Lung (tissue), 12 donors: ENCODE results near the gene SASS6. TPM values are rescaled to one million over a fixed set of nuclear protein-coding genes. Genes with fewer than 3 reads are reported as not detected.
"Not testable (repeated sequence)": the region's sequence is repeated elsewhere in the genome, so short reads cannot be mapped to it uniquely, and the experiment has no call there.

Source experiments
- ATAC-seq: fragments of 200-7000 bp; cut with Tn5 transposase; one replicate; pipeline ENCODE4 v1.9.1; 2020; ENCODE audit warnings: moderate number of reproducible peaks; ENCODE audit not compliant: insufficient read depth, low FRiP score
- DNase-seq, 3 donors: peaks; one replicate each; pipeline ENCODE4 v3.0.0-alpha.2; 2013 to 2017
- H3K27ac ChIP-seq, 2 donors: one replicate each; pipeline ENCODE4 v1.5.1; 2013; ENCODE audit warnings: mild to moderate bottlenecking in 2 of 2, moderate library complexity in 2 of 2, control low read depth in 1 of 2, inconsistent platforms in 1 of 2, low read depth in 1 of 2, low read length in 1 of 2
- H3K27me3 ChIP-seq, 3 donors: one replicate each; pipeline ENCODE4 v1.5.1; 2013; ENCODE audit warnings: low read length in 2 of 3; ENCODE audit not compliant: control insufficient read depth in 3 of 3, insufficient read depth in 3 of 3
- H3K36me3 ChIP-seq, 4 donors: one replicate each; pipeline ENCODE4 v1.5.1; 2013; ENCODE audit warnings: low read length in 4 of 4, mild to moderate bottlenecking in 1 of 4, moderate library complexity in 1 of 4; ENCODE audit not compliant: control insufficient read depth in 4 of 4, insufficient read depth in 4 of 4
- H3K4me1 ChIP-seq, 5 donors: one replicate each; pipeline ENCODE4 v1.5.1; 2013; ENCODE audit warnings: low read length in 5 of 5, mild to moderate bottlenecking in 2 of 5, moderate library complexity in 1 of 5; ENCODE audit not compliant: control insufficient read depth in 5 of 5, insufficient read depth in 5 of 5
- H3K4me3 ChIP-seq: one replicate; pipeline ENCODE4 v1.5.1; 2013; ENCODE audit warnings: mild to moderate bottlenecking, control low read depth, moderate library complexity
- H3K9ac ChIP-seq, 2 donors: one replicate each; pipeline ENCODE4 v1.5.1; 2013; ENCODE audit warnings: low read length in 2 of 2, control low read depth in 1 of 2; ENCODE audit not compliant: insufficient read depth in 1 of 2
- H3K9me3 ChIP-seq, 4 donors: one replicate each; pipeline ENCODE4 v1.5.1; 2013; ENCODE audit warnings: low read length in 3 of 4, mild to moderate bottlenecking in 1 of 4, moderate library complexity in 1 of 4; ENCODE audit not compliant: control insufficient read depth in 4 of 4, insufficient read depth in 3 of 4
- CTCF ChIP-seq: IDR thresholded peaks from 2 replicates; pipeline ENCODE4 v1.5.1; 2012; ENCODE audit warnings: mild to moderate bottlenecking; ENCODE audit errors: control extremely low read depth, extremely low read depth
- WGBS, 2 donors: extraction: QIAGEN DNeasy Blood & Tissue Kit; methylation state at CpG; one replicate each; pipeline ENCODE4 v1.1.7; 2013; 5-methylcytosine and 5-hydroxymethylcytosine counted together
- polyA plus RNA-seq, 2 donors: library from polyadenylated mRNA; stranded (reverse); fragments of 200-250 nt; gene quantifications; one replicate each; pipeline ENCODE4 v1.2.1, GENCODE V29; 2013
- total RNA-seq, 2 donors: library from RNA; depleted of rRNA in 1 of 2; stranded (reverse); fragments of >200 nt in 1 of 2; gene quantifications; one replicate each; pipeline ENCODE4 v1.2.1, GENCODE V29; 2014 to 2021
- donor health status: control.
- donor health status: control.
- donor health status: Bipolar disorder and iron deficiency.
- donor health status: healthy.
- donor health status: DM: yes; HTN: yes; CAD: no.

The SASS6 gene
- total and polyA plus RNA-seq, 4 donors, result 1.3 to 4.6 (median 1.9) TPM

GRCh38 chr1:100053119-100053518 lies 79.6 kb downstream of the SASS6 start:
- H3K4me3 ChIP-seq, result no peak overlapping the region
- no peak overlapping the region for H3K9ac ChIP-seq
- DNase-seq (no peak), ATAC-seq (no peak)
- H3K27ac ChIP-seq, result no peak overlapping the region
- peaks cover 0 to 7% (median 5%) of the 10 kb centered on the region in 4 donors for H3K36me3 ChIP-seq
- TF ChIP-seq CTCF, result no peak
- H3K4me1 ChIP-seq, result peaks cover 0 to 10% (median 0%) of the 10 kb centered on the region in 5 donors
- H3K9me3 ChIP-seq, result no peaks in the 10 kb centered on the region
- H3K27me3 ChIP-seq, result no peaks in the 10 kb centered on the region

DNA sequence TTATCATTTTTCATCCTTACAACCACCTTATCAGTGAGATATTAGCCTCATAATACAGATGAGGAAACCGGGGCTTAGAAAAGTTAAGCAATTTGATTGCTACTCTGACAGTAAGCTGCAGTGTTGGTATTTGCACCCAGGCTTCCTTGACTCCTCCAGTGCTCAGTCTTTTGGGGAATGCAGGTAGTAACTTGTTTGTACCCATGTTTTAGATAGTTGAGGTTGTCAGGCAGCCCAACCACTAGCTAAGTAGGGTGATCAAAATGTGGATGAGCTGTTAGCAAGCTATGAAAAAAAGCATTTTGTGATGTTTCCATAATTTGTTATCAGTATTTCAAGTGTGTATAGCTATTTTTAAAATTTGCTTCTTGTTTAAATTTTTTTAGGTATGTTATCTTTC lies 80.8 kb downstream of the SASS6 start:
- WGBS, 2 donors, result 48 to 60% methylated on average over 1 of the region's 1 CpG
- Histone ChIP-seq H3K9ac (no peak overlapping the region), H3K9me3 (no peaks in the 10 kb centered on the region), H3K4me3 (no peak overlapping the region), H3K27ac (no peak overlapping the region), H3K27me3 (no peaks in the 10 kb centered on the region), H3K36me3 (peaks cover 0 to 7% (median 3%) of the 10 kb centered on the region in 4 donors), H3K4me1 (peaks cover 0 to 10% (median 0%) of the 10 kb centered on the region in 5 donors)
- DNase-seq (no peak), ATAC-seq (no peak)
- no peak for TF ChIP-seq CTCF

DNA sequence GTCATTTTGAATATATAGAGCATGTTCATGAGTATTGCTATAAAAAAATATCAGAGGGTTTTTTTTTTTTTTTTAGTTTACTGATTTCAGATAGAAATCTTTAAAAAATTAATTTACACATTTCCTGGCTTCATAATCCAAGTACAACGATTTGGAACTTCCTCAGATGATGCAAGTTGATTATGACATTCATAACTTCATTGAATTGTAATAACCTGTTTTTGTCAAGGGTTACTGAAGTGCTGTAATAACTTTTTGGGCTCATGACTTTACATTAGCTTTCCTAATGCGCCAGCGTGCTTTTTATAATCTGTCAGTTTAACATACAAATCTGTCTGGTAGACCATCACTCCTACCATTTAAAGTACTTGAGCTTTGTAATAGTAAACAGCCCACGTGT lies 81.3 kb downstream of the SASS6 start:
- DNase-seq (no peak), ATAC-seq (no peak)
- WGBS, 2 donors, result 39 to 52% methylated on average over 4 of the region's 4 CpGs
- no peaks in the 10 kb centered on the region for H3K27me3 ChIP-seq
- TF ChIP-seq CTCF, result no peak
- no peak overlapping the region for H3K9ac ChIP-seq
- H3K4me1 ChIP-seq, result peaks cover 0 to 10% (median 0%) of the 10 kb centered on the region in 5 donors
- H3K36me3 ChIP-seq, result peaks cover 0 to 7% (median 3%) of the 10 kb centered on the region in 4 donors
- H3K9me3 ChIP-seq, result no peaks in the 10 kb centered on the region
- H3K4me3 ChIP-seq, result no peak overlapping the region
- H3K27ac ChIP-seq, result no peak overlapping the region

- no peaks in the 10 kb centered on the region for H3K9me3 ChIP-seq
- no peak overlapping the region for H3K9ac ChIP-seq
- DNase-seq (no peak), ATAC-seq (no peak)
- TF ChIP-seq CTCF, result no peak
- no peak overlapping the region for H3K27ac ChIP-seq
- peaks cover 0 to 10% (median 0%) of the 10 kb centered on the region in 5 donors for H3K4me1 ChIP-seq
- no peaks in the 10 kb centered on the region for H3K27me3 ChIP-seq
- 72 to 85% methylated on average over 4 of the region's 4 CpGs for WGBS, 2 donors
- peaks cover 0 to 7% (median 3%) of the 10 kb centered on the region in 4 donors for H3K36me3 ChIP-seq
- no peak overlapping the region for H3K4me3 ChIP-seq
Measured at GRCh38 chr1:100050139-100050538, 82.6 kb downstream of the SASS6 start.

DNA sequence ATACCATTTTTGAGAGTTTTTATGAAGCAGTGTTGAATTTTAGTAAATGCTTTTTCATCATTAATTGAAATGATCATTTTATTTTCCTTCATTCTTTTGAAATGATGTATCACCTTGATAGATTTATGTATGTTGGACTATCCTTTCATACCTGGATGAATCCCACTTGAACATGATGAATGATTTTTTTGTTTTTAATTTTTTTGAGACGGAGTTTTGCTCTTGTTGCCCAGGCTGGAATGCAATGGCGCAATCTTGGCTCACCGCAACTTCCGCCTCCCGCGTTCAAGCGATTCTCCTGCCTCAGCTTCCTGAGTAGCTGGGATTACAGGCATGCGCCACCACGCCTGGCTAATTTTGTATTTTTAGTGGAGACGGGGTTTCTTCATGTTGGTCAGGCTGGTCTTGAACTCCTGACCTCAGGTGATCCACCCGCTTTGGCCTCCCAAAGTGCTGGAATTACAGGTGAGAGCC lies 85.5 kb downstream of the SASS6 start:
- DNase-seq, H3K36me3 ChIP-seq, ATAC-seq, H3K27ac ChIP-seq, H3K9me3 ChIP-seq, H3K4me1 ChIP-seq, H3K4me3 ChIP-seq, H3K9ac ChIP-seq, H3K27me3 ChIP-seq: not testable (repeated sequence)
- WGBS, 2 donors, result 44 to 88% methylated on average over 11 of the region's 11 CpGs
